ENCODE measurements around the gene THRA. TPM values are rescaled to one million over a fixed set of nuclear protein-coding genes. Genes with fewer than 3 reads are reported as not detected.

Gene THRA
- total and polyA plus RNA-seq, 9 of the 15 experiments (the other 6 are each of a cell fraction or from before 2014, with no cell fraction given): 0.34 to 23.4 (median 12.7) TPM

DNA sequence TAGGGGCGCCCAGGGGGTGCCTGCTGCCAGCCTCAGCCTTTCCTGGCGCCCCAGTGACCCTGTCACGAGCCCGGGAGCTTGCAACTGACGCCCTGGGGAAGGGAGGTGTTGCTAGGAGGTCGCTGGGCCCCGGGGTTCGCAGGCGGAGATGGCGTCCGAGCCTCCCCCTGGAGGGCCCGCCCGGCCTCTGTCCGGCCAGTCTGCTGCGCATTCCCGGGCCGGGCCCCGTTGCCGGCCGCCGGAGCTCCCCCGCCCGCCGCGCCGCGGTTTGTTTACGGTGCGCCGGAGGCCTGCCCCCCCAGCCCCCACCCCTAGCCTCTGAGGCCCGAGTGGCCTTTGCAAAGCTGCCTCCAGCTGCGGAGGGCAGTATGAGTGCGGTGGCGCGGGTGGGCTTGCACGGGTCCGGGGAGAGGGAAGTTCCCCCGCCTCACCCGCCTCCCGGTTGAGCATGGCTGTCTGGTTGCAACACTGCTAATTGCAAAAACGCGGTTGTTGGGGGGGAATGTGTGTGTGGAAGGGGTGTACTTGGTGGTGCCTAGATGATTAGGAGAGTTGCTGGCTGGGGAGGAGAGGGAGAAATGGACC is 514 bp downstream of the THRA start (continued):
- TF ChIP-seq, protein P1, sequence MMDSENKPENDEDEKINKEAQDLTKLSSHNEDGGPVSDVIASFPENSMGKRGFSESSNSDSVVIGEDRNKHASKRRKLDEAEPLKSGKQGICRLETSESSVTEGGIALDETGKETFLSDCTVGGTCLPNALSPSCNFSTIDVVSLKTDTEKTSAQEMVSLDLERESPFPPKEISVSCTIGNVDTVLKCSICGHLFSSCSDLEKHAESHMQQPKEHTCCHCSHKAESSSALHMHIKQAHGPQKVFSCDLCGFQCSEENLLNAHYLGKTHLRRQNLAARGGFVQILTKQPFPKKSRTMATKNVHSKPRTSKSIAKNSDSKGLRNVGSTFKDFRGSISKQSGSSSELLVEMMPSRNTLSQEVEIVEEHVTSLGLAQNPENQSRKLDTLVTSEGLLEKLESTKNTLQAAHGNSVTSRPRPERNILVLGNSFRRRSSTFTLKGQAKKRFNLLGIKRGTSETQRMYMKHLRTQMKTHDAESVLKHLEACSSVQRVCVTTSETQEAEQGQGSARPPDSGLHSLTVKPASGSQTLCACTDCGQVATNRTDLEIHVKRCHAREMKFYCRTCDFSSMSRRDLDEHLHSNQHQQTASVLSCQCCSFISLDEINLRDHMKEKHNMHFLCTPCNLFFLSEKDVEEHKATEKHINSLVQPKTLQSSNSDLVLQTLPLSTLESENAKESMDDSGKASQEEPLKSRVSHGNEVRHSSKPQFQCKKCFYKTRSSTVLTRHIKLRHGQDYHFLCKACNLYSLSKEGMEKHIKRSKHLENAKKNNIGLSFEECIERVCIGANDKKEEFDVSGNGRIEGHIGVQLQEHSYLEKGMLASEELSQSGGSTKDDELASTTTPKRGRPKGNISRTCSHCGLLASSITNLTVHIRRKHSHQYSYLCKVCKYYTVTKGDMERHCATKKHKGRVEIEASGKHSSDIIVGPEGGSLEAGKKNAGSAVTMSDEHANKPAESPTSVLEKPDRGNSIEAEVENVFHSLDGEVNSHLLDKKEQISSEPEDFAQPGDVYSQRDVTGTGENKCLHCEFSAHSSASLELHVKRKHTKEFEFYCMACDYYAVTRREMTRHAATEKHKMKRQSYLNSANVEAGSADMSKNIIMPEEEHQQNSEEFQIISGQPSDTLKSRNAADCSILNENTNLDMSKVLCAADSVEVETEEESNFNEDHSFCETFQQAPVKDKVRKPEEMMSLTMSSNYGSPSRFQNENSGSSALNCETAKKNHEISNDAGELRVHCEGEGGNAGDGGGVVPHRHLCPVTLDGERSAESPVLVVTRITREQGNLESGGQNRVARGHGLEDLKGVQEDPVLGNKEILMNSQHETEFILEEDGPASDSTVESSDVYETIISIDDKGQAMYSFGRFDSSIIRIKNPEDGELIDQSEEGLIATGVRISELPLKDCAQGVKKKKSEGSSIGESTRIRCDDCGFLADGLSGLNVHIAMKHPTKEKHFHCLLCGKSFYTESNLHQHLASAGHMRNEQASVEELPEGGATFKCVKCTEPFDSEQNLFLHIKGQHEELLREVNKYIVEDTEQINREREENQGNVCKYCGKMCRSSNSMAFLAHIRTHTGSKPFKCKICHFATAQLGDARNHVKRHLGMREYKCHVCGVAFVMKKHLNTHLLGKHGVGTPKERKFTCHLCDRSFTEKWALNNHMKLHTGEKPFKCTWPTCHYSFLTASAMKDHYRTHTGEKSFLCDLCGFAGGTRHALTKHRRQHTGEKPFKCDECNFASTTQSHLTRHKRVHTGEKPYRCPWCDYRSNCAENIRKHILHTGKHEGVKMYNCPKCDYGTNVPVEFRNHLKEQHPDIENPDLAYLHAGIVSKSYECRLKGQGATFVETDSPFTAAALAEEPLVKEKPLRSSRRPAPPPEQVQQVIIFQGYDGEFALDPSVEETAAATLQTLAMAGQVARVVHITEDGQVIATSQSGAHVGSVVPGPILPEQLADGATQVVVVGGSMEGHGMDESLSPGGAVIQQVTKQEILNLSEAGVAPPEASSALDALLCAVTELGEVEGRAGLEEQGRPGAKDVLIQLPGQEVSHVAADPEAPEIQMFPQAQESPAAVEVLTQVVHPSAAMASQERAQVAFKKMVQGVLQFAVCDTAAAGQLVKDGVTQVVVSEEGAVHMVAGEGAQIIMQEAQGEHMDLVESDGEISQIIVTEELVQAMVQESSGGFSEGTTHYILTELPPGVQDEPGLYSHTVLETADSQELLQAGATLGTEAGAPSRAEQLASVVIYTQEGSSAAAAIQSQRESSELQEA (IDR thresholded peaks at IDR 0.05; ENCODE audit: low read depth): 0 out of 2 replicates have a peak, but pooled peaks have one; percentile 7
- TF ChIP-seq ZBTB7A (IDR thresholded peaks at IDR 0.05; ENCODE audit: borderline replicate concordance, control insufficient read depth, low read depth, low read length) (peak; percentile 65; the same call in 1 of the 2 replicates), HMGN3 (IDR thresholded peaks at IDR 0.05; ENCODE audit: borderline replicate concordance, extremely low read depth, insufficient read length, low read depth, low read length) (no peak), ZKSCAN3 (CRISPR knock-in tag; IDR thresholded peaks at IDR 0.05) (no peak), STAT5A (IDR thresholded peaks at IDR 0.05; ENCODE audit: borderline replicate concordance, low read length) (no peak), CREM (IDR thresholded peaks at IDR 0.05; ENCODE audit: low read depth) (no peak), NRF1 (conservative IDR thresholded peaks at IDR 0.05 in 1 of 2, IDR thresholded peaks at IDR 0.05 in 1 of 2) (peak; percentile 83 to 84), DACH1 (IDR thresholded peaks at IDR 0.05; ENCODE audit: partially characterized antibody) (no peak), HDAC1 (IDR thresholded peaks at IDR 0.05) (no peak; a peak in 1 of 4 replicates), POLR2A (conservative IDR thresholded peaks at IDR 0.05) (peak; percentile 42; the same call in 1 of the 2 replicates), POU5F1 (IDR thresholded peaks at IDR 0.05; ENCODE audit: borderline replicate concordance, low read depth, low read length, partially characterized antibody) (no peak)
- TF ChIP-seq, protein P2, sequence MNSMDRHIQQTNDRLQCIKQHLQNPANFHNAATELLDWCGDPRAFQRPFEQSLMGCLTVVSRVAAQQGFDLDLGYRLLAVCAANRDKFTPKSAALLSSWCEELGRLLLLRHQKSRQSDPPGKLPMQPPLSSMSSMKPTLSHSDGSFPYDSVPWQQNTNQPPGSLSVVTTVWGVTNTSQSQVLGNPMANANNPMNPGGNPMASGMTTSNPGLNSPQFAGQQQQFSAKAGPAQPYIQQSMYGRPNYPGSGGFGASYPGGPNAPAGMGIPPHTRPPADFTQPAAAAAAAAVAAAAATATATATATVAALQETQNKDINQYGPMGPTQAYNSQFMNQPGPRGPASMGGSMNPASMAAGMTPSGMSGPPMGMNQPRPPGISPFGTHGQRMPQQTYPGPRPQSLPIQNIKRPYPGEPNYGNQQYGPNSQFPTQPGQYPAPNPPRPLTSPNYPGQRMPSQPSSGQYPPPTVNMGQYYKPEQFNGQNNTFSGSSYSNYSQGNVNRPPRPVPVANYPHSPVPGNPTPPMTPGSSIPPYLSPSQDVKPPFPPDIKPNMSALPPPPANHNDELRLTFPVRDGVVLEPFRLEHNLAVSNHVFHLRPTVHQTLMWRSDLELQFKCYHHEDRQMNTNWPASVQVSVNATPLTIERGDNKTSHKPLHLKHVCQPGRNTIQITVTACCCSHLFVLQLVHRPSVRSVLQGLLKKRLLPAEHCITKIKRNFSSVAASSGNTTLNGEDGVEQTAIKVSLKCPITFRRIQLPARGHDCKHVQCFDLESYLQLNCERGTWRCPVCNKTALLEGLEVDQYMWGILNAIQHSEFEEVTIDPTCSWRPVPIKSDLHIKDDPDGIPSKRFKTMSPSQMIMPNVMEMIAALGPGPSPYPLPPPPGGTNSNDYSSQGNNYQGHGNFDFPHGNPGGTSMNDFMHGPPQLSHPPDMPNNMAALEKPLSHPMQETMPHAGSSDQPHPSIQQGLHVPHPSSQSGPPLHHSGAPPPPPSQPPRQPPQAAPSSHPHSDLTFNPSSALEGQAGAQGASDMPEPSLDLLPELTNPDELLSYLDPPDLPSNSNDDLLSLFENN (IDR thresholded peaks at IDR 0.05; ENCODE audit: low read depth in 2 of 2, low read length in 2 of 2): no peak
- TF ChIP-seq, protein P3, sequence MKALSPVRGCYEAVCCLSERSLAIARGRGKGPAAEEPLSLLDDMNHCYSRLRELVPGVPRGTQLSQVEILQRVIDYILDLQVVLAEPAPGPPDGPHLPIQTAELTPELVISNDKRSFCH (CRISPR knock-in tag; IDR thresholded peaks at IDR 0.05): no peak
- TF ChIP-seq, protein P3 (tag; IDR thresholded peaks at IDR 0.05): no peak

All from K562 (cell line).